MM.1S (cell line): Measurements from ENCODE around the gene BTBD9.

ENCODE experiments used
- EZH2 ChIP-seq: fragments of 300-600 bp; sonication (generic); optimal IDR thresholded peaks from 2 replicates; pipeline ENCODE3; 2017; ENCODE audit warnings: low read depth, mild to moderate bottlenecking, antibody characterized with exemption, low read length, mixed read lengths
- EZH2phosphoT487 ChIP-seq: fragments of 300-600 bp; sonication (generic); IDR thresholded peaks from 2 replicates; pipeline ENCODE4 v1.6.1; 2018; ENCODE audit warnings: antibody characterized with exemption, low read length
- TF ChIP-seq, protein P1 (sequence below): fragments of 300-600 bp; sonication (generic); IDR thresholded peaks from 2 replicates; pipeline ENCODE4 v1.5.1; 2016; ENCODE audit warnings: antibody characterized with exemption, low read length, mixed read lengths

GRCh38 chr6:38148606-38149005, 491.1 kb downstream of the BTBD9 start:
- TF ChIP-seq, protein P1, sequence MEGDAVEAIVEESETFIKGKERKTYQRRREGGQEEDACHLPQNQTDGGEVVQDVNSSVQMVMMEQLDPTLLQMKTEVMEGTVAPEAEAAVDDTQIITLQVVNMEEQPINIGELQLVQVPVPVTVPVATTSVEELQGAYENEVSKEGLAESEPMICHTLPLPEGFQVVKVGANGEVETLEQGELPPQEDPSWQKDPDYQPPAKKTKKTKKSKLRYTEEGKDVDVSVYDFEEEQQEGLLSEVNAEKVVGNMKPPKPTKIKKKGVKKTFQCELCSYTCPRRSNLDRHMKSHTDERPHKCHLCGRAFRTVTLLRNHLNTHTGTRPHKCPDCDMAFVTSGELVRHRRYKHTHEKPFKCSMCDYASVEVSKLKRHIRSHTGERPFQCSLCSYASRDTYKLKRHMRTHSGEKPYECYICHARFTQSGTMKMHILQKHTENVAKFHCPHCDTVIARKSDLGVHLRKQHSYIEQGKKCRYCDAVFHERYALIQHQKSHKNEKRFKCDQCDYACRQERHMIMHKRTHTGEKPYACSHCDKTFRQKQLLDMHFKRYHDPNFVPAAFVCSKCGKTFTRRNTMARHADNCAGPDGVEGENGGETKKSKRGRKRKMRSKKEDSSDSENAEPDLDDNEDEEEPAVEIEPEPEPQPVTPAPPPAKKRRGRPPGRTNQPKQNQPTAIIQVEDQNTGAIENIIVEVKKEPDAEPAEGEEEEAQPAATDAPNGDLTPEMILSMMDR, result no peak
- TF ChIP-seq EZH2 (no peak), EZH2phosphoT487 (no peak)
